Caco-2 (cell line): ENCODE measurements around the gene EPHB6. TPM values are rescaled to one million over a fixed set of nuclear protein-coding genes. Genes with fewer than 3 reads are reported as not detected.

Source experiments
- Bru-seq: library from RNA; stranded (reverse); fragments of 400-500 nt; gene quantifications from one replicate; lab custom pipeline; 2021; lab: Mats Ljungman, UMichigan
- BruChase-seq, 2 experiments: library from RNA; stranded (reverse); fragments of 400-500 nt; gene quantifications; one replicate each; lab custom pipeline; 2021; lab: Mats Ljungman, UMichigan
- BruUV-seq: library from RNA; stranded (reverse); fragments of 400-500 nt; replicated peaks from 2 replicates; lab custom pipeline; 2021; lab: Mats Ljungman, UMichigan
- CTCF ChIA-PET: fragments of 300-600 bp; sonication (Branson Sonifier 250); formaldehyde crosslinking; loops from one replicate; lab custom pipeline; 2022; ENCODE audit warnings: antibody characterized with exemption; lab: Charles Lee
- POLR2A ChIA-PET: fragments of 300-600 bp; sonication (Branson Sonifier 250); formaldehyde crosslinking; loops from one replicate; lab custom pipeline; 2022; ENCODE audit warnings: antibody characterized with exemption; lab: Charles Lee
- DNase-seq, 2 experiments: peaks; one replicate each; pipeline versions ENCODE4 v3.0.0 to v3.0.0-alpha.2; 2020 to 2022
- H3K27me3 ChIP-seq: replicated peaks from 2 replicates; pipeline ENCODE4 v1.6.0; 2011; ENCODE audit warnings: low read length; ENCODE audit not compliant: control insufficient read depth, insufficient read depth
- H3K36me3 ChIP-seq: 2 replicates; pipeline ENCODE4 v1.5.1; 2011; ENCODE audit warnings: low read length; ENCODE audit not compliant: control insufficient read depth, insufficient read depth
- H3K4me1 ChIP-seq: fragments of 250-450 bp; sonication (Bioruptor Pico); 2 replicates; pipeline ENCODE4 v1.5.1; 2020; ENCODE audit warnings: mild to moderate bottlenecking
- H3K4me3 ChIP-seq: 2 replicates; pipeline ENCODE4 v1.5.1; 2011; ENCODE audit warnings: low read depth, mild to moderate bottlenecking, control low read depth, low read length
- H3K9me3 ChIP-seq: fragments of 250-450 bp; sonication (Bioruptor Pico); 2 replicates; pipeline ENCODE4 v1.5.1; 2020; ENCODE audit warnings: mild to moderate bottlenecking, moderate library complexity
- H3K27ac Mint-ChIP-seq: one replicate; pipeline ENCODE4 v1.8.0; 2022; ENCODE audit warnings: mixed read lengths; ENCODE audit not compliant: unreplicated experiment
- H3K27me3 Mint-ChIP-seq: one replicate; pipeline ENCODE4 v1.8.0; 2022; ENCODE audit warnings: mixed read lengths; ENCODE audit not compliant: insufficient read depth, unreplicated experiment
- H3K36me3 Mint-ChIP-seq: one replicate; pipeline ENCODE4 v1.8.0; 2022; ENCODE audit warnings: mild to moderate bottlenecking, mixed read lengths; ENCODE audit not compliant: insufficient read depth, unreplicated experiment
- H3K4me1 Mint-ChIP-seq: one replicate; pipeline ENCODE4 v1.8.0; 2022; ENCODE audit warnings: low read depth, mixed read lengths; ENCODE audit not compliant: unreplicated experiment
- H3K4me3 Mint-ChIP-seq: one replicate; pipeline ENCODE4 v1.8.0; 2022; ENCODE audit warnings: mild to moderate bottlenecking, moderate library complexity, mixed read lengths; ENCODE audit not compliant: unreplicated experiment
- H3K9me3 Mint-ChIP-seq: one replicate; pipeline ENCODE4 v1.8.0; 2022; ENCODE audit warnings: mixed read lengths; ENCODE audit not compliant: unreplicated experiment
- intact Hi-C: fragments of 100-400 bp; cut with micrococcal nuclease; formaldehyde crosslinking; loops from one replicate; pipeline ENCODE4 v1.10.0; 2022; ENCODE audit not compliant: unreplicated experiment
- long read RNA-seq: library from polyadenylated mRNA; stranded (forward); transcript quantifications from one replicate; pipeline ENCODE4 v2.0.0, GENCODE V29; 2022
- total RNA-seq: library from RNA; stranded (reverse); gene quantifications from 2 replicates; pipeline ENCODE4 v1.2.3, GENCODE V29; 2022
- TF ChIP-seq, protein P1 (sequence below), 2 experiments: fragments of 200-600 bp in 1 of 2; IDR thresholded peaks; 1 replicate in 1 of 2; 2 replicates in 1 of 2; pipeline versions ENCODE4 v1.5.1 to v1.8.0; 2011 to 2022; ENCODE audit warnings: antibody characterized with exemption in 1 of 2, control low read depth in 1 of 2, inconsistent platforms in 1 of 2, low read depth in 1 of 2, low read length in 1 of 2, mild to moderate bottlenecking in 1 of 2, moderate library complexity in 1 of 2; ENCODE audit not compliant: insufficient read depth in 1 of 2, severe bottlenecking in 1 of 2, unreplicated experiment in 1 of 2

The EPHB6 gene, protein sequence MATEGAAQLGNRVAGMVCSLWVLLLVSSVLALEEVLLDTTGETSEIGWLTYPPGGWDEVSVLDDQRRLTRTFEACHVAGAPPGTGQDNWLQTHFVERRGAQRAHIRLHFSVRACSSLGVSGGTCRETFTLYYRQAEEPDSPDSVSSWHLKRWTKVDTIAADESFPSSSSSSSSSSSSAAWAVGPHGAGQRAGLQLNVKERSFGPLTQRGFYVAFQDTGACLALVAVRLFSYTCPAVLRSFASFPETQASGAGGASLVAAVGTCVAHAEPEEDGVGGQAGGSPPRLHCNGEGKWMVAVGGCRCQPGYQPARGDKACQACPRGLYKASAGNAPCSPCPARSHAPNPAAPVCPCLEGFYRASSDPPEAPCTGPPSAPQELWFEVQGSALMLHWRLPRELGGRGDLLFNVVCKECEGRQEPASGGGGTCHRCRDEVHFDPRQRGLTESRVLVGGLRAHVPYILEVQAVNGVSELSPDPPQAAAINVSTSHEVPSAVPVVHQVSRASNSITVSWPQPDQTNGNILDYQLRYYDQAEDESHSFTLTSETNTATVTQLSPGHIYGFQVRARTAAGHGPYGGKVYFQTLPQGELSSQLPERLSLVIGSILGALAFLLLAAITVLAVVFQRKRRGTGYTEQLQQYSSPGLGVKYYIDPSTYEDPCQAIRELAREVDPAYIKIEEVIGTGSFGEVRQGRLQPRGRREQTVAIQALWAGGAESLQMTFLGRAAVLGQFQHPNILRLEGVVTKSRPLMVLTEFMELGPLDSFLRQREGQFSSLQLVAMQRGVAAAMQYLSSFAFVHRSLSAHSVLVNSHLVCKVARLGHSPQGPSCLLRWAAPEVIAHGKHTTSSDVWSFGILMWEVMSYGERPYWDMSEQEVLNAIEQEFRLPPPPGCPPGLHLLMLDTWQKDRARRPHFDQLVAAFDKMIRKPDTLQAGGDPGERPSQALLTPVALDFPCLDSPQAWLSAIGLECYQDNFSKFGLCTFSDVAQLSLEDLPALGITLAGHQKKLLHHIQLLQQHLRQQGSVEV
- total RNA-seq (2.7 and 3.9 TPM in 2 replicates), Bru-seq, nascent RNA (percentile 34 among the genes with signal in this experiment), BruChase-seq, experiment 1, labeled RNA remaining after a 2-hour chase (percentile 26 among the genes with signal in this experiment), BruChase-seq, experiment 2, labeled RNA remaining after a 6-hour chase (percentile 34 among the genes with signal in this experiment)
- long read RNA-seq, partial matches to known transcripts = 1 of 7 reads
- long read RNA-seq, other reads (novel, unspliced or antisense) = 6 of 7 reads

DNA sequence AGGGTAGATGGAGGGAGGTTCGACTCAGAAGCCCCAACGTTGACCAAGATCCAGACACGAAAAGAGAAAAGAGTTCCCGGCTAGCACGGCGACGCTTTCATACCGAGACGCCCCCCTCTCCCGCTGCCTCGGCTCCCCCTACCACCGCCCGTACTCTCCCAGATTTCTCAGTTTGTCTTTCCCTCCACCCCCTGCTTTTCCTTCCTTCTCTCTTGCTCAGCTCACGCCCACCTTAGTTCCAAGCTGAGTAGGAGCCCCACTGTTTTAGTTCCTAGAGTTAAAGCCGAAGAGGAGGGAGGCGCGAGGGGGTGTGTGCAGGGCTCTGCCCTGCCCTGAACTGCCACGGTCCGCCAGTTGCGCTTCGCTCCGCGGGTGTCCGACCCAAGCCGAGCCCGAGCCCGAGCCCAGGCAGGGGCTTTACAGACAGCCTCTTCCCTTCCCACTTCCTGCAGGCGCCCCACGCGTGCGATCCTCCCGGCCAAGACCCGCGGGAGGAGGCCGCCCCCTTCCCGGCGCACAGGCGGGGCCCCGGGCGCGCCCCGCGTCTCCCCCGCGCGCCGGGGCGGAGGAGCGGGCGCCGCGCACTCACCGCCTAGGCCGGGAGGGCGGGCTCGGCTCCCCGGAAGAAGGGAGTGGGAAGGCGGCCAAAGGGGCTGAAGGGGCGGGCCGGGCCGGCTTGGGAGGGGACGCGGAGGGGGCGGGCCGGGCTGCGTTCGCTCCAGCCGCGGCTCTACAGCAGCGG lies at the start of gene EPHB6:
Gene EPHB6, plus strand, starts transcription at position 705 of the 742 bp plus-strand sequence. CDS start 8,152 bp downstream, outside the sequence.
- peaks cover 11% of the 10 kb centered on the region for H3K27me3 Mint-ChIP-seq
- peak within 1 kb of the TSS; percentile 91 for H3K4me3 Mint-ChIP-seq
- POLR2A ChIA-PET = no interaction called here
- DNase-seq = peak; percentile 71 to 79
- no peaks in the 10 kb centered on the region for H3K36me3 Mint-ChIP-seq
- peak within 1 kb of the TSS; percentile 76 for H3K4me3 ChIP-seq
- CTCF ChIA-PET = interaction anchor here (0.6 to 1.9 kb wide), 11 partner anchors 9 to 367 kb away, joined by 3 to 7 read pairs (median 3); no protein-coding TSS in a partner anchor
- H3K4me1 ChIP-seq = peaks cover 6% of the 10 kb centered on the region; the same call in 1 of the 2 replicates
- TF ChIP-seq, protein P1, sequence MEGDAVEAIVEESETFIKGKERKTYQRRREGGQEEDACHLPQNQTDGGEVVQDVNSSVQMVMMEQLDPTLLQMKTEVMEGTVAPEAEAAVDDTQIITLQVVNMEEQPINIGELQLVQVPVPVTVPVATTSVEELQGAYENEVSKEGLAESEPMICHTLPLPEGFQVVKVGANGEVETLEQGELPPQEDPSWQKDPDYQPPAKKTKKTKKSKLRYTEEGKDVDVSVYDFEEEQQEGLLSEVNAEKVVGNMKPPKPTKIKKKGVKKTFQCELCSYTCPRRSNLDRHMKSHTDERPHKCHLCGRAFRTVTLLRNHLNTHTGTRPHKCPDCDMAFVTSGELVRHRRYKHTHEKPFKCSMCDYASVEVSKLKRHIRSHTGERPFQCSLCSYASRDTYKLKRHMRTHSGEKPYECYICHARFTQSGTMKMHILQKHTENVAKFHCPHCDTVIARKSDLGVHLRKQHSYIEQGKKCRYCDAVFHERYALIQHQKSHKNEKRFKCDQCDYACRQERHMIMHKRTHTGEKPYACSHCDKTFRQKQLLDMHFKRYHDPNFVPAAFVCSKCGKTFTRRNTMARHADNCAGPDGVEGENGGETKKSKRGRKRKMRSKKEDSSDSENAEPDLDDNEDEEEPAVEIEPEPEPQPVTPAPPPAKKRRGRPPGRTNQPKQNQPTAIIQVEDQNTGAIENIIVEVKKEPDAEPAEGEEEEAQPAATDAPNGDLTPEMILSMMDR (IDR thresholded peaks at IDR 0.05; ENCODE audit: insufficient read depth in 1 of 2, low read depth in 1 of 2, low read length in 1 of 2, severe bottlenecking in 1 of 2, unreplicated experiment in 1 of 2) = no peak
- H3K9me3 ChIP-seq = no peaks in the 10 kb centered on the region
- BruUV-seq = no TSS peak
- peaks cover 7% of the 10 kb centered on the region for H3K4me1 Mint-ChIP-seq
- peak within 1 kb of the TSS; percentile 47 for H3K27ac Mint-ChIP-seq
- H3K27me3 ChIP-seq = no peaks in the 10 kb centered on the region; the same call in none of the 2 replicates
- no peaks in the 10 kb centered on the region for H3K36me3 ChIP-seq
- intact Hi-C loops = loop anchor here (1.0 to 2.0 kb wide), 6 partner anchors 12 to 361 kb away; no protein-coding TSS in a partner anchor
- no peaks in the 10 kb centered on the region for H3K9me3 Mint-ChIP-seq

DNA sequence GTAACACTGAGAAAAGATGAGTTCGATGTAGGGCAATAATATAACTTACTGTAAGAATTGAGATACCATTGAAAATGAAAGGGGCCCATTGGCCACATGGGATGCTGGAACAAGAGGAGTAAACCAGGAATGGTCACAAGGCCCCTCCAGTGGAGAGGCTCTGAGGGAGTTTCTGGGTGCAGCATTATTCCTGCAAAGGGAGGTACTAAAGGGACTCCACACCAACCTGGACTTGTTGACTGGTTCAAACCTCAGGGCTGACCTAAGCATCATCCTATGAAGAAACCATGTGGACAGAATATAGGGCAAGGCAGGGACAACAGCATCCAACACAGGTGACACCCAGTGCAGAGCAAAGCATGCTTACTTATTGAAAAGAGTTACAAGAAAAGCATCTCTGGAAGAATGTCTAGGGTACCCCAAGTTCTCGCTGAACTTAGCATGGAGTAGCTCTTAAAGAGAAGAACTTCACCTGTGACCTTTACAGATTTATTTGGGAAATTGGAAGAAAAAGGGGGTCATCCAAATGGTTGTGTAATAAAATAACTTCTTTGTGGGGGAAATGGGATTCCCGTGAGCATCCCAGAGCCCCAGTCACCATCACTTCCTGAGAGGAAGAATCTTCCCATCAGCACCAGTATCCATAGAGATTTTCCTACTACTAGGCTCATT lies 49.4 kb upstream of the EPHB6 start:
- H3K9me3 Mint-ChIP-seq = no peaks in the 10 kb centered on the region
- H3K4me3 Mint-ChIP-seq = no peak overlapping the region
- H3K27ac Mint-ChIP-seq = no peak overlapping the region
- H3K4me1 Mint-ChIP-seq = peaks cover 15% of the 10 kb centered on the region
- no peaks in the 10 kb centered on the region for H3K4me1 ChIP-seq
- no peaks in the 10 kb centered on the region for H3K9me3 ChIP-seq
- no peak for DNase-seq
- CTCF ChIA-PET = no interaction called here
- no TSS peak for BruUV-seq
- no peak overlapping the region for H3K4me3 ChIP-seq
- intact Hi-C loops = no loop called here
- H3K27me3 ChIP-seq = no peaks in the 10 kb centered on the region
- POLR2A ChIA-PET = no interaction called here
- no peaks in the 10 kb centered on the region for H3K36me3 ChIP-seq
- no peaks in the 10 kb centered on the region for H3K36me3 Mint-ChIP-seq
- TF ChIP-seq, protein P1 (IDR thresholded peaks at IDR 0.05; ENCODE audit: insufficient read depth in 1 of 2, low read depth in 1 of 2, low read length in 1 of 2, severe bottlenecking in 1 of 2, unreplicated experiment in 1 of 2) = no peak
- H3K27me3 Mint-ChIP-seq = no peaks in the 10 kb centered on the region
